ENCODE data around the gene CACTIN. TPM values are rescaled to one million over a fixed set of nuclear protein-coding genes. Genes with fewer than 3 reads are reported as not detected.
"Not testable (repeated sequence)": the region's sequence is repeated elsewhere in the genome, so short reads cannot be mapped to it uniquely, and the experiment has no call there.

The CACTIN gene
- total RNA-seq, 3 donors from 2014 or later: 21.8 to 30.5 (median 27.5) TPM

GRCh38 chr19:3585301-3586126 lies 41.1 kb downstream of the CACTIN start, which contains the start of gene GIPC3:
Gene GIPC3 (plus strand): TSS chr19:3585478. CDS start chr19:3585598, 120 bp downstream.
- no peak within 1 kb of the TSS for H3K27ac ChIP-seq
- TF ChIP-seq POLR2A (IDR thresholded peaks at IDR 0.05): no peak
- TF ChIP-seq POLR2AphosphoS5 (IDR thresholded peaks at IDR 0.05): no peak
- TF ChIP-seq CTCF (IDR thresholded peaks at IDR 0.05): no peak
- H3K4me1 ChIP-seq: no peaks in the 10 kb centered on the region
- H3K27me3 ChIP-seq: peaks cover 5 to 9% of the 10 kb centered on the region in 2 donors
- no peaks in the 10 kb centered on the region for H3K9me3 ChIP-seq
- intact Hi-C loops (cut with DNase I; ENCODE audit: low total_unique reads): no loop called here
- peak within 1 kb of the TSS; percentile 36 to 67 (median 41) for H3K4me3 ChIP-seq
- DNase-seq (ENCODE audit: low spot score in 2 of 2): no peak
- H3K36me3 ChIP-seq: no peaks in the 10 kb centered on the region

- H3K9me3 ChIP-seq; H3K36me3 ChIP-seq; H3K27me3 ChIP-seq; intact Hi-C loops (cut with DNase I; ENCODE audit: low total_unique reads); H3K4me1 ChIP-seq; DNase-seq (ENCODE audit: low spot score in 2 of 2); H3K4me3 ChIP-seq; H3K27ac ChIP-seq: not testable (repeated sequence)
Observed at GRCh38 chr19:3584036-3584802, 42.4 kb downstream of the CACTIN start.

GRCh38 chr19:3581792-3582191 lies 44.8 kb downstream of the CACTIN start:
- H3K27ac ChIP-seq; H3K4me3 ChIP-seq; intact Hi-C loops (cut with DNase I; ENCODE audit: low total_unique reads); DNase-seq (ENCODE audit: low spot score in 2 of 2); H3K27me3 ChIP-seq; H3K4me1 ChIP-seq; H3K9me3 ChIP-seq; H3K36me3 ChIP-seq: not testable (repeated sequence)

GRCh38 chr19:3580156-3580934 lies 46.2 kb downstream of the CACTIN start:
- Histone ChIP-seq H3K9me3 (no peaks in the 10 kb centered on the region), H3K36me3 (no peaks in the 10 kb centered on the region), H3K27me3 (peaks cover 0 to 5% of the 10 kb centered on the region in 2 donors), H3K4me3 (no peak overlapping the region), H3K4me1 (no peaks in the 10 kb centered on the region), H3K27ac (peak overlapping the region in 1 of 2 donors; percentile 44)
- no peak for TF ChIP-seq POLR2A (IDR thresholded peaks at IDR 0.05)
- no peak for TF ChIP-seq POLR2AphosphoS5 (IDR thresholded peaks at IDR 0.05)
- TF ChIP-seq CTCF (IDR thresholded peaks at IDR 0.05): no peak
- intact Hi-C loops (cut with DNase I; ENCODE audit: low total_unique reads): no loop called here
- no peak for DNase-seq (ENCODE audit: low spot score in 2 of 2)

GRCh38 chr19:3578390-3578789 lies 48.2 kb downstream of the CACTIN start:
- Histone ChIP-seq H3K4me1 (no peaks in the 10 kb centered on the region), H3K36me3 (no peaks in the 10 kb centered on the region), H3K27me3 (no peaks in the 10 kb centered on the region), H3K9me3 (no peaks in the 10 kb centered on the region), H3K27ac (no peak overlapping the region), H3K4me3 (no peak overlapping the region)
- DNase-seq (ENCODE audit: low spot score in 2 of 2): no peak
- intact Hi-C loops (cut with DNase I; ENCODE audit: low total_unique reads): no loop called here
- TF ChIP-seq POLR2AphosphoS5 (IDR thresholded peaks at IDR 0.05) (no peak), CTCF (IDR thresholded peaks at IDR 0.05) (no peak), POLR2A (IDR thresholded peaks at IDR 0.05) (no peak)
